ENCODE data around the gene LRRC37A3.
A peak's percentile ranks its signal among the peaks of the same experiment; 100 is the strongest.
"Not testable (repeated sequence)": the region's sequence is repeated elsewhere in the genome, so short reads cannot be mapped to it uniquely, and the experiment has no call there.

LRRC37A3 gene

DNA sequence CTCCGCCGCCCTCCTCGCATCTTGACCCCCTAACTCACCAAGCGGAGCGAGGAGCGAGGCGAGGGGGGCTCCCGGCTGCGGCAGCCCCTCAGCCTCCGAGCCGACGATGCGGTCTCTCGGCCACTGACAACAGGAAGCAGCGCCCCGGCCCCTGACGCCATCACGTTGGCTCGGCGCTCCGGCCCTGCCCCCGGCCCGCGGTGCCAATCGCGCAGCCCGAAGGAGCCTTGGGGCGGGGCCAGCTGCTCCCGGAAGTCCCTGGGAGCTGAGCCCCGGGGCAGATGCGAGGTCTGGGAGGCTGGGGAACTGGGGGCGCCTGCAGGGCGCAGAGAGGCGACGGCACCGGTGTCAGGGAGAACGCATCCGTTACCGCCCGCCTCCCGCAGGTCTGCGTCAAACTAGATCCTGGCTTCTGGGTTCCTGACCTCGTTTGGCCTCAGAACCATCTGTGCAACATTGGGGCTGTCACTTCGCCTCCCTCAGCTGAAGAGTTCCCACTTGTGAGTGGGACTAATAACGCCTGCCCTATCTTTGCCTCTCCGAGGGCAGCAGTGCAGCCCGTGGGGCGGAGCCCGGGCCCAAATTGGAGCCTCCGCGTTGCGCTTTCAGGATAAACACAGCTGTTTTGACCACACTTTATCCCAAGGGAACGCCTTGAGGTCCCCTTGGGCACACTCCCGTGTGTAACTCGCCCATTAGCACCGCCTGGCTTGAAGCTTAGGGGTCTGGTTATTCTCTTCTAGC is 82.1 kb downstream of the LRRC37A3 start:
- DNase-seq (ENCODE audit: low read depth in 1 of 2, low spot score in 1 of 2) = peak; percentile 73 to 80

DNA sequence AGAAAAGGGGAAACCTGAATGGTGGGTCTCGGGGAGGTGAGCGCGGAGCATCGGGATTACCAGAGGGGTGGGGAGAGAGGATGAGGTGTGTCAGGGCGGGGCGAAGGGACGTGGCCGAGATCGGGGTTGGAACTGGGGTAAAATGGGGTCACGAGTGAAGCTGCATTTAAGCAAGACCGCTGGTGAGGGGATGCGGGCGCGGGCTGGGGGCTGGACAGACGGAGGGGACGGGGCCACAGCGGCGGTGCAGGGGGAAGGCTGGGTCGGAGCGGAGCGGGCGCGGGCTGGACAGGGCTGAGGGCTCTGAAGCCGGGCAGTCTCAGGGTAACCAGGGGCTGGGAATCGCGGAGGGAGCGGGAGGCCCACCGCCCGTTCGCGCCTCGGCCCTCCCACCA is 82.7 kb downstream of the LRRC37A3 start:
- DNase-seq (ENCODE audit: low read depth in 1 of 2, low spot score in 1 of 2) = not testable (repeated sequence)

DNA sequence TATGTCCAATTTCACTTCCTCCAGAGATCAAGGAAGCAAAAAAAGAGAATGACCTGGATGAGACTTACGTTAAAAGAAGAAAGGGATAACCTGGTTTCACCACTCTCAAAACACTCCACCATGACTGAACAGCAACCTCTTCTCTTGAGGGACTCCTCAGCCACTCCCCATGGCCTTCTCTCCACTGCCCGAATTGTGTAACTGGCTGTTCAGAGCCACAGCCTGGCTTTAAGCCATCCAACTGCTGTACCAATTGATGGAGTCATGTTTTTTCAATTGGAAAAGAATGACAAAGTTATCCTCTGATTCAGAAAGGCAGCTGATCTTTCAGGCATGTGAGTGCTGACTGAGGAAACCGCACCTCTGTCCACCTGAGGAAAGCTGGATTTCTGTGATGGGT is 85.2 kb downstream of the LRRC37A3 start:
- DNase-seq (ENCODE audit: low read depth in 1 of 2, low spot score in 1 of 2) = not testable (repeated sequence)

DNA sequence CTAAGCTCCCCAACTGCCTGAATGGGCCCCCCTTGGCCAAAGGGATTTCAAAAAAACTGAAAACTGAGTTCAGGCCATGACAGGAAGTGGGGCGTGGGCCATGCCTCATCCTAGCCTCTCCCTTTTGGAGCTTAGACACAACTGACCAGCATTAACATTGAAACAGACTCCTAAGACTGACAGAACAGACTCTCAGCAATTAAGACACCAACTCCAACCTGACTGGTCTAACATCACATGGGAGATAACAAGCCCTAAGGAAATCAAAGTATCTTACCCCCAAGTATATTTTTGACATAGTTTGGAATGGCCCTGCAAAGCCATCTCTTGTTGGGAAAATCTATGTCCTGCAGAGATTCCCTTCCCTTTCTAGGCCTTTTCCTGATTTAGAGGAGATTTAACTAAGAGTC is 88.6 kb downstream of the LRRC37A3 start:
- DNase-seq (ENCODE audit: low read depth in 1 of 2, low spot score in 1 of 2) = not testable (repeated sequence)

DNA sequence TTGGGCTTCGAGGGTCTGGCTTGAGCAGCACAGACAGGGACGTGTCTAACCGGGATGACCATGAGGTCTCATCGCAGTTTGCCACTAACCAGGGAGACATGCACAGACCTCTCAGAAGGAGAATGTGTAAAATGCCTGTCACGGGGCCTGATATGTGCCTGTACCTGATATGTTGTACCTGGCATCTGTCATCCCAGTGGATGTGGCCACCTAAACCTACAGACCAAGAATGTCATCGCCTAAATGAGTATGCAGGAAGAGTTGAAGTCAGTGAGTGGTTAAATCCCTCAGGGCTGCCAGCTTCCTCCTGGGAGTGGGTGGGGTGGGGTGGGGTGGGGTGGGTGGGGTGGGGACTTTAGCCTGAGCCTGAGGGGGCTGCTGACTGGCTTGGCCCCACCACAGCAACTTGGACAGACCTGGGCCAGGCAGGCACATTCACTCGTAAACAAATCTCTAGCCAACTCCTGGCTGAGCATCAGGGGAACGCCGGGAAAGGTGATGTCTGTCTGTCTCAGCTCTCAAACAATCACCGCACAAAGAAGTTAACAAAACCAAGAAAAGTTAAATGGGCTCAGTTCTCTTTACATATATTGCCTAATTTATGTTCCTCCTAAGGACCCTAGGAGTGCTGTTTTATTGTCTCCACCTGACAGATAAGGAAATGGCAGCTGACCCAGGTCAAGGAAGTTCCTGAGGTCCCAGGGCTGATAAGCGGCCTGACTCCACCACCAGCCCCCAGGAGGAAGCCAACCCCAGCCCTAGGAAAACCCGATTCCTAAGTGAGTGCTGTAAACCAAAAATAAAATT is 89.3 kb downstream of the LRRC37A3 start:
- not testable (repeated sequence) for DNase-seq (ENCODE audit: low read depth in 1 of 2, low spot score in 1 of 2)

DNA sequence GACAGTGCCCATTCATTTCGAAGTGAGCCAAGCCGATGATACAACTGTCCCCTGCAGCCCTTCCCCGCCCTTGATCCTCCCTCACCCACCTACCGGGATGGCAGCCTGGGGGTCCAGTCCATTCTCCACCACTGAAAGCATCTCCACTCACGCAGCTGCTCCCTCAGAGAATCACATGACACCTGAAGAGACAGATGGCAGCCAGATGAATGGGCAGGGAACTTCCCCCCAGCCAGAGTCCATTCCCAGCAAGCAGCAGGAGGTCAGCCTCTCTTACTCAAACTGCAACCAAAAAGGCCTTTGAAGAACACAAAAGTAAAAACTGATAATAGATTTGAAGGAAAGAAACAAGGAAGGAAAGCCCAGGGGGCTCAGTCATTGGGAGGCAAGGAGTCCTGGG is 90.2 kb downstream of the LRRC37A3 start:
- not testable (repeated sequence) for DNase-seq (ENCODE audit: low read depth in 1 of 2, low spot score in 1 of 2)

DNA sequence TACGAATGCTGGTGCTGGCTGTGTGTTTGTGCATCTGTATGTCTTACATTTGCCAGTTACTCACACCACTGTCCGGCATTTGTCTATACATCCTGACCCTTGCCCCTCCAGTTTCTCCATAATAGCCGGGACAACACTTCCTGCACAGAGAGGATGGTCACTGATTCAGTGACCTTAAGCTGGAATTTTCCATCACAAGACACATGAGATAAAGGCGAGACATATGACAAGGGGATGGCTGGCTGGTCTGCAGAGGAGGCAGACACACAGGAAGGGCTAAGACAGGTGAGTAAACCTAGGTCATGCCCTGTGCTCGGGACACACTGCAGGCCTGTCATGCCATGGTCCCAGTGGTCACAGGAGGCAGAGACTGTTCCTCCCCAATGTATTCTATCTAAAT is 100.4 kb downstream of the LRRC37A3 start:
- not testable (repeated sequence) for DNase-seq (ENCODE audit: low read depth in 1 of 2, low spot score in 1 of 2)

DNA sequence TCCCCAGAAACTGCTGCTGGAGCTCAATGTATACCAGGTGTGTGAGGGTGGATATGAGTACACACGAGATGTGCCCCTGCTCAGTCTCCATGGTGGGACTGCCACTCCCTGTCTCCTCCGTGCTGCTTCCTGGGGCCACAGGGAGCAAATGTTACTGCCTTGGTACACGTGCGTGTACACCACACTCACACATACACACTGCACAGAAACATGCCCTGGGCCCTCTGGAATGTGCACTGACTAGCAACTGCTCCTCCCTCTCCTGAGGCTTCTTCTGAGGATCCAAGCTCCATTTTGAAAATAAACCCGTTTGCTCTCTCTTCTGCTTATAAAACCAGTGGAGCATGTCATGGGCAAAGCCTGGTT is 103.5 kb downstream of the LRRC37A3 start:
- DNase-seq (ENCODE audit: low read depth in 1 of 2, low spot score in 1 of 2) = not testable (repeated sequence)

DNA sequence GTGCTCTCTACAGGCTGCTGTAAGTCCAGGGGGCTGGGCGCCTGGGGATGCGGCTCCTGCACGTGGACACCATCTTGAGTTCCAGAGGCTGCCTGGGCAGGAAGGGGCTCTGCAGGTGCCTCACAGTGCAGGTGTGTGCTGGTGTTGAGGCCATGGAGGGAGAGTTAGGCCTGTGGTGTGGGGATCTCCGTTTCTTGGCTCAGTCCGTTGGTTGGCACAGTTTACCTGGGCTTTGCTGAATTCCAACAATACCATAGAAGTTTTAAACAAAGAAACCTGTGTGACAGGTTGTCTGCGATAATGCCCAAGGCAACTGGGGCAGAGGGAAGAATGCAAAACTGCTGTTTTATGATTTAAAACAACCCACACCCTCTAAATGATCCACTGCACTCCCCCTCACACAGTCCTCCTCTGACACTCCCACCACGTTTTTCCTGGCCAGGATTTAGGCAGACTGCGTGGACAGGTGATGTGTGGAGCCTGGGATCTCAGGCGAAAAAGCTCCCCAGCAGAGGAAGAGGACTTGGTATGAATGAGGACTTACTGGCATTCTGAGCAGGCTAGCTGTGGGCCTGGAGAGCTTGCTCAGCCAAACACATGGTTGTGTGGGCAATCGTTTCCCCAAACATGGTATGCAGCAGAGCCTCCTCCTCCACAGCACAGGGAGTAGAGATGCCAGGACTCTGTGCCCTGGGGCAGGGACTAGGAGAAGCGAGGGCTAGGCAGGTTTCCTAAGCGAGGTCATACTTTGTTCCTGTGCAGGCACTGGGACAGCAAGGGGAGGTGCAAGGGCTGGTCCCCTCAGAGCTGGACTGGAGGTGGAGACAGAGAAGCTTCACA is 104.1 kb downstream of the LRRC37A3 start:
- not testable (repeated sequence) for DNase-seq (ENCODE audit: low read depth in 1 of 2, low spot score in 1 of 2)

DNA sequence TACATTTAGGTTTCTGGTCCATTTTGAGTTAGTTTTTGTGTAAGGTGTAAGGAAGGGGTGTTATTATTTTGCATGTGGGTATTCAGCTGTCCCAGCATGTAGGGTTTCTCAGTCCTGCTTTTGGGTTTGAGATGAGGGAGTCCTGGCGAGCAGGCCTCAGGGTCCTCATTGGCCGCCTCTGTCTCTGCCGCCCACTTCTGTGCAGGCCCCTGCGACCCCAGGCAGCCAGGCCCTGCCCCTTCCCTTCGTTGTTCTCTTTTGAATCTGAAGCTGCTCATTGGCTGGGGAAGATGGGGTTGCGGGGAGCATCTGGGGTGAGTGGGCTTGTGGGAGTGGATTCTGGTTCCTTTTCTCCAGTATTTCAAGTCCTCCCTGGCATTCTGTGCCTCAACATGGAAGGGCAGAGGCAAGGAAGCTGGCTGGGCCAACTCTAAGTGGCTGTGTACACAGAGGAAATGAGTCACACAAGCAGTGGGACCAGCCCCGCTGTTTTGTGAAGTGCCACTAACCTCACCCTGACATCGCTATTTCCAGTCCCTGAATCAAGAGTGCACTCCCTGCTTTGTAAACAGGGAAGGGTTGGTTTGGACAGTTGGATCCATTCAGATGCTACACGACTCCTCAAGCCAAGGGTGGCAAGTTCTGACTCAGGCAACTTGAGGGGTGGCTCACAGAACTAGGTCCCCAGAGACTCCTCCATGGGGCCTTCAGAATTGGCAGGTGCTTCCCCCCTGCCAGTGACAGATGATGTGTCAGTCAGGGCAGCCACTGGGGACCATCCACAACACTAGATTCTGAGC is 110.9 kb downstream of the LRRC37A3 start:
- peak; percentile 13 to 17 for DNase-seq (ENCODE audit: low read depth in 1 of 2, low spot score in 1 of 2)
